Endometrial microvascular endothelial cells (primary cell): ENCODE measurements around the gene RPS23. TPM values are rescaled to one million over a fixed set of nuclear protein-coding genes. Genes with fewer than 3 reads are reported as not detected.
"Not testable (repeated sequence)": the region's sequence is repeated elsewhere in the genome, so short reads cannot be mapped to it uniquely, and the experiment has no call there.

ENCODE experiments used
- in situ Hi-C: cut with HindIII; loops from 2 replicates; pipeline ENCODE4 v1.10.0; 2017; ENCODE audit warnings: low sequenced_read_pairs, low pct_unique_long_range_greater_than_20kb; ENCODE audit errors: inconsistent ontology term
- total RNA-seq: library from RNA; depleted of rRNA; stranded (reverse); fragments of >200 nt; gene quantifications from one replicate; pipeline ENCODE4 v1.2.3, GENCODE V29; 2015; ENCODE audit errors: inconsistent ontology term

RPS23 gene
- total RNA-seq, 1 donor from 2014 or later, result 2,458 TPM

- in situ Hi-C loops, result no loop called here
Measured at GRCh38 chr5:82295144-82295543, 17.0 kb upstream of the RPS23 start.

DNA sequence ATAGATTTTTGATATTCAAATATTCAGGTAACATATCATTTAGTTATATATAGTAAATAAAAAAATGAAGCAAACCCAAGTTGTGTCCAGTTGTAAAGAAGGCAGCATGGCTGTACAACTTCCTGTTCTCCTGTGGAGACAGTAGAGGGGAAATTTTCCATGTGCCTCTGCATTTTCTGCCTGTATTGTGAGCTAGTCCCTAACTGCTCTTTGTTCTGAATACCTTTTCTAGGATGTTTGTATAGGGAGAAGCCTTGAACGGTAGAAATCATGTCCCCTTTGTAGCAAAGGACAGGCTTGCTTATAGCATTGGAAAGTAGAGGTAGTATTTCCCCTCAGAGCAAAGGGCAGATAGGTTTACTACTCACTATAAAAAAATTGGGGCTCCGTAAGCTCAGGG is 13.3 kb upstream of the RPS23 start:
- in situ Hi-C loops, result no loop called here

GRCh38 chr5:82290908-82291307 is 12.8 kb upstream of the RPS23 start:
- in situ Hi-C loops, result no loop called here

DNA sequence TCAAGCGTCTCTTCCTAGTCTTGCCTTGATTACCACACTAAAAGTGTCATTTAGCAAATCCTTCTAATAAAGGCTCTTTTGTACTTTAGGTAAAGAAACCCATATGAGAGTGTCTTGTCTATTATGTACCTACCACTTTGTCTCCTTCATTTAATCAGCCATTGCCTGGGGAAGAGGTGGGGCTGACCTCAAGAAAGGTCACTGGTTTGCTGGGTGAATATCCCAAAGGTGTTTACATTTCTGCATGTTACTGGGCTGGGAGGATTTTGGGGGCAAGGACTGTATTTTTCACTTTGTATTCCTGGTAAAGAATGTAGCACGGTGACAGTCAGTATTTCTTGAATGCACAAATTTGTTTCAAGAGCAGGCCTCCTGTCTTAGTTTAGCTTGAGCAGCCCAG is 11.9 kb upstream of the RPS23 start:
- in situ Hi-C loops, result no loop called here

GRCh38 chr5:82287625-82288024 is 9.5 kb upstream of the RPS23 start:
- in situ Hi-C loops, result no loop called here

DNA sequence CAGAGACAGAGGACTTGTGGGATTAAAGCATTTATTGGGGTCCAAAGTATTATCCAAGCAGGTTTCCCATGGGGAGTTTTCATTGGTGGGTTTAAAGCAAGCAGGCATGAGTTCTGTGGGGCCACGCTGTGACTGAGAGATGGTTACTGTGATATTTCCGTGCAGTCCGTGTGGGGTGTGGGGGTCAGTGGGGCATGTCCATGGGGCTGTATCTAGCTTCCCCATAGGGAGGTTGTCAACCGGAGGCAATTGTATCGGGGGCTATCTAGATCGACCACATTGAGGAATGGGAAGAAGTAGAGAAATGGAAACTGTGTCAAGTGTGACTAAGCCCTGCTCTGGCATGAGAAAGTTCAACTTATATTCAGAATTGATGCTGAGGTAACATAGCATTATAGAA is 7.1 kb upstream of the RPS23 start:
- in situ Hi-C loops, result no loop called here

GRCh38 chr5:82283893-82284292 is 5.7 kb upstream of the RPS23 start:
- in situ Hi-C loops, result no loop called here

- in situ Hi-C loops, result no loop called here
Measured at GRCh38 chr5:82278711-82279370, 687 bp upstream of the RPS23 start.

GRCh38 chr5:82277613-82277986 is 554 bp downstream of the RPS23 start:
- in situ Hi-C loops, result no loop called here

DNA sequence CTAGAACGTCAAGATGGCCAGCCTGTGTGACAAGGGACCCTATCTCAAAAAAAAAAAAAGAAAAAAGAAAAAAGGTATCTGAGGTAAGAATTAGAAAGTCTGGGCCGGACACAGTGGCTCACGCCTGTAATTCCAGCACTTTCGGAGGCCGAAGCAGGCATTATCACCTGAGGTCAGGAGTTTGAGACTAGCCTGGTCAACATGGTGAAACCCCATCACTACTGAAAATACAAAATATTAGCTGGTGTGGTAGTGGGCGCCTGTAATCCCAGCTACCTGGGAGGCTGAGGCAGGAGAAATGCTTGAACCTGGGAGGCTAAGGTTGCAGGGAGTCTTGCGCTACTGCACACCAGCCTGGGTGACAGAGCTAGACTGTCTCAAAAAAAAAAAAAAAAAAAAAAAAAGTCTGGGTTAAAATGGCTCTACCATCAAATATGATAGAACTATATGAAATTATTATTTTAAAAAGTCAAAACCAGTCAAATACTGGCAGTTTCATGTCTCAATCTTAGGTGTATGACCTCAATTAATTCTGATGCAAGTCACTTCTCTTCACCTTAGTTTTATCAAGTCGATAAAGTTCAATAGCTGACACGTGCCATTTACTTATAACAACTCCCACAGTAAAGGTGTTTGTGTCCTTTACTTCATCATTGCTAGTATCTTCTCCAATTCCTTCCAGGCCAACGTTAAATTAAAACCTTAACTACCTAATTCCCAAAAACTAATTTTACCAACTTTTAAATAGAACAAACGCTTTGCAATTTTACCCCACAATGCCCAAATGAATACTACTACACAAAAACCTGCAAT is 1.1 kb downstream of the RPS23 start:
- in situ Hi-C loops, result no loop called here

DNA sequence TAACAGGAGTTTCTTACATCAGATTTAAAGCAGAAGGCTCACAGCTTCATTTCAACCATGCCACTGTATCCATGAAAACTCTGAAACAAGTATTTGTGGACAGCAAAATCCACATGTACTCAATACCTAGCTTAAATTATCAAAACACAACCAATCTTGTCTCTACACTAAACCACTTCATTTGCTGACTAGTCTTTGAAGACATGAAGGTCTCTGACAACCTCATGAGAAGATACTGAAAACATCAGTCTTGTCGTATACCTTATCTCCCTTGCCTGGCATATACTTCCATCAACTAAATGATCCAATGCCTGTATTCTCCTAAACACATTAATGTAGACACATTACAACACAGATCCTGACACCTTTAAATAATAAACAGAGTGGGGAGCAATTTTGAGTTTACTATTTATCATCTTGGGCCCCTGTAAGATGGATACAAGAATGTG is 2.9 kb downstream of the RPS23 start:
- in situ Hi-C loops, result no loop called here

DNA sequence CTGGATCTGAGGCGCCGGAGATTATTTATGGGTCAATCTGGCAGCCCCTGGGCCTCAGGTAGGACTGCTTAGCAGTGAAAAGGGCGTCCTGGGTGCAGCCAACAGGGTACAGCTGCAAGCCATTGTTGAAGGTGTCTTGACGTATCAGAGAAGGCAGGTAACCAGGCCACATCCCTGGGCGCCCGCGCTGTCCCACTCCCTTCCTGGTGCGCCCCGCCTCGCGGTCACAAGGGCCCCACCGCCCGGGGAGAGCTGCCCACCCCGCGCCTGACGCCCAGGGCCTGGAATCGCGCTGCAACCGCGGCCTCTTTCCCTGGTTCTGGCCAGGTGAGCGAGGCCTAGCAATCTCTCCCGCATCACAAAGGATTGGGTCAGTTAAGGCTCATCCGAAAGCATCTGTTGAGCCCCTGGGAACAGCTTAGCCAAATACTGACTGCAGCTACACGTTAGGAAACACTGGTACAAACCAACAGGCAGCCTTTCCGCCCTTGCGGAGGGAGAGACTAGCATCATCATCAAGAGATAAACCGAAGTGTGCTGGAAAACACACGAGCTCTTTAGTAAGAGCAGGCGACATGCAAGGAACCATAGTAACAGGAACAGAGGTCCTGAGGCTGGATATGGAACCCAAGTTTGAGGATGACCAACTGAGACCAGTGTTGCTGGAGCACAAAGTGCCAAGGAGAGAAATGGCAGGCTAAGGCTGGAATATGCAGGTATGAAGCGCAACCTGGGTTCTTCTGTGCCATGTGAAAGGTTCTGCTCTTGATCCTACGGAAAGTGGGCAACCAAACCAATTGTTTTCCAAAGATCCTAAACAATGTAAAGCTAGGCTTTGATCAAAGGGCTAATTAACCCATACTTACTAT is 3.6 kb downstream of the RPS23 start:
- in situ Hi-C loops, result no loop called here

GRCh38 chr5:82273426-82273825 is 4.7 kb downstream of the RPS23 start:
- in situ Hi-C loops, result not testable (repeated sequence)

DNA sequence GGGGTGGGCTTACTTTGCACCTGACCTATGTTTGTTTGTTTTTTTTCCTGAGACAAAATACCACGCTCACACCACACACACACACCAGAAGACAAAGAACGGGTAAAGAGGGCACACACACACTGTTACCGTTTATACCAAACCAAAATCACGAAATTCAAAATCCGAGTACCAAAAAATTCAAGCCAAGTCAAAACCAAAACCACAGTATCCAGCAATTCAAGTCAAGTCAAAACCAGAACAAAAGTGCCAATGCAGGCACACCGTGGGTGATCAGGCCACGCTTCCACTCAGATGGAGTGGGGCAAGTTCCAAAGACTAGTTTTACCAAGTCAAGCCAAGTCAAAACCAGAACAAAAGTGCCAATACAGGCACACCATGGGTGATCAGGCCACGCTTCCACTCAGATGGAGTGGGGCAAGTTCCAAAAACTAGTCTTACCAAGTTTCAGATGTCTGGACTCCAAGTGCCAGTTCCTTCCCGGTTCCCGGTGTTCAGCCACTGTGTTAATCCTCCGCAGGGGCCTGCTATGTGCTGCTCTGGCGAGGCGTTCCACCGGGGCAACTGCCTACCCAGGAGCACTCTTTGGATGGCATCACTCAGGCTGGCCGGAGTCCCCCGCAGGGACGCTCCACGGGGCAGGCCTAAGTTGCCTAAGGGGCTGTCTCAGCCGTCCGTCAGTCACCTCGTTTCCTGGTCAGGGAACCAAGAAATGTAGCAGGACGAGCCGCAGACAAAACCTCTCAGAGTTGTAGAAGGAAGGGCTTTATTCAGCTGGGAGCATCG is 5.4 kb downstream of the RPS23 start:
- in situ Hi-C loops, result not testable (repeated sequence)

DNA sequence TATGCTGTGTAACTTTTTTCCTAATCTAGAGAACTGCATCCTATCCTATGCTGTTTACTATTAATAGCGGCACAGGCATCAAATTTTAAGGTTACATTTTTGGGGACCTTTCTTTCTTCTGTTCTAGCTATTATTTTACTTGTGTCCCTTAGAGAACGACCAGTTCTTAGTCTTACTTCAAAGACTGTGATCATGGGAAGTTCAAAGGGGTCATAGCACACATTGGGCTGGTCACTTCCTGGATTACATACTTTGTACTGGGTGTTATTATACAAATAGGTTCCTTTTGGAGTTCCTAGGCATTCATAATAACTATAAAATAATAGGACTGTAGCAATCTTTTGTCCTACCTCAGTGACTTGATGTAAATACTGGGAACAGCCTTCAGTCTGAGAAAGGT is 8.8 kb downstream of the RPS23 start:
- in situ Hi-C loops, result not testable (repeated sequence)

- in situ Hi-C loops, result not testable (repeated sequence)
Measured at GRCh38 chr5:82267297-82267933, 10.7 kb downstream of the RPS23 start.

GRCh38 chr5:82265047-82265446 is 13.1 kb downstream of the RPS23 start:
- in situ Hi-C loops, result no loop called here

DNA sequence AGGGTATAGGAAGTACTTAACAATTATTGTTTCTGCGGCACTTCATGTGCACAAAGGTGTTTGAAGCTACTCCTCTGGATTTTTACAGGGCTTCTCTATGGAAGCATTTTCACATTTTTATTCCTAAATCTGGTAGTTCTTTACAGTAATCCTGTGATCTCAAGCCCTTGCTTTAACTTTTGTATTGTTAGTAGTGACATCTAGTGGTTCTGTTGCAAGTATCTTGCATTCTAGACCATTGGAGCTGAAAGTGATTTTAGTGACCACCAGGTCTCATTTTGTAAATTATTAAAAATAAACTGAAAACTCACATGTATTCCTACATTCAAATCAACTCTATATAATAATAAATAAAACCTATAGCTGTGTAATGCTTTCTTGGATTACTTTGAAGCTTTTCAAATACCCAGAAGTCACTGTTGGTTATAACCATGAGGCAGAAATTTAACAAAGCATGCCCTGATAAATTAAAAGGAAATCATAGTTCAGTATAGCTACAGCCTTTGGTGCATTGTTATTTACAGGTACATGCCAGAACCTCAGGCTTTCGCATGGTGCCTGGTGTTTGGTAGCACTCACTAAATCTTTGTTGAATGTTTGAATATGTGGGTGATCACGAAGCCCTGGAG is 18.9 kb downstream of the RPS23 start:
- in situ Hi-C loops, result no loop called here
